Measurements from ENCODE around the gene FSTL5.

FSTL5 gene

DNA sequence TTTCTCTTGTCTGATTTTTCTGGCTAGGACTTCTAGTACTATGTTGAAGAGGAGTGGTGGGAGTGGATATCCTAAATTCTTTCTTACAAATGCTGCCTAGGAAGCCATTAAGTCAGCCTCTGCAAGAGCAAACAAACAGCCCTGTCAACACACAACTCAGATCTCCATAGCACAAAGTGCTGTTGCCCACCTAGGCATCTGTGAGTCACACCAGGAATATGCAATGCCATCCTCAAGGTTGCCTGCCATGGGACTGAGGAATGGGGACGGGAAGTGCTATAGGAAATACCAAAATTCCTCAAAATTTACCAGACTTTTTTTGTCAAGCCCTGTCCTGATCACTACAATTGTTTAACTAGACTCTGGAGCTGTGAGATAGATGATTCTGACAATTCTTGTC, 466.9 kb downstream of the FSTL5 start:
- no peak for TF ChIP-seq MAX (IDR thresholded peaks at IDR 0.05)
- no peak for TF ChIP-seq TEAD4 (IDR thresholded peaks at IDR 0.05)
- TF ChIP-seq EP300 (IDR thresholded peaks at IDR 0.05; ENCODE audit: borderline replicate concordance), result no peak
- no peak for TF ChIP-seq TAF1 (IDR thresholded peaks at IDR 0.05; ENCODE audit: low read depth)
- TF ChIP-seq NFIC (IDR thresholded peaks at IDR 0.05), result no peak
- no peak for TF ChIP-seq CEBPB (IDR thresholded peaks at IDR 0.05)
- no peak for TF ChIP-seq RAD21 (IDR thresholded peaks at IDR 0.05; ENCODE audit: low read depth)

GRCh38 chr4:161680146-161680545, 483.7 kb downstream of the FSTL5 start:
- TF ChIP-seq TEAD4 (IDR thresholded peaks at IDR 0.05) (no peak), ZBTB7A (IDR thresholded peaks at IDR 0.05; ENCODE audit: low read depth) (no peak), CEBPB (IDR thresholded peaks at IDR 0.05) (no peak), TCF12 (IDR thresholded peaks at IDR 0.05; ENCODE audit: low read depth) (no peak), MAX (IDR thresholded peaks at IDR 0.05) (no peak), TAF1 (IDR thresholded peaks at IDR 0.05; ENCODE audit: low read depth) (no peak), FOXM1 (IDR thresholded peaks at IDR 0.05; ENCODE audit: borderline replicate concordance, low read depth) (no peak), EP300 (IDR thresholded peaks at IDR 0.05; ENCODE audit: borderline replicate concordance) (no peak), NFIC (IDR thresholded peaks at IDR 0.05) (no peak), CREB1 (IDR thresholded peaks at IDR 0.05; ENCODE audit: low read depth) (no peak), EGR1 (IDR thresholded peaks at IDR 0.05) (no peak), YY1 (IDR thresholded peaks at IDR 0.05; ENCODE audit: low read depth) (no peak), REST (IDR thresholded peaks at IDR 0.05; ENCODE audit: low read depth) (no peak), RAD21 (IDR thresholded peaks at IDR 0.05; ENCODE audit: low read depth) (no peak)
- TF ChIP-seq, protein P1, sequence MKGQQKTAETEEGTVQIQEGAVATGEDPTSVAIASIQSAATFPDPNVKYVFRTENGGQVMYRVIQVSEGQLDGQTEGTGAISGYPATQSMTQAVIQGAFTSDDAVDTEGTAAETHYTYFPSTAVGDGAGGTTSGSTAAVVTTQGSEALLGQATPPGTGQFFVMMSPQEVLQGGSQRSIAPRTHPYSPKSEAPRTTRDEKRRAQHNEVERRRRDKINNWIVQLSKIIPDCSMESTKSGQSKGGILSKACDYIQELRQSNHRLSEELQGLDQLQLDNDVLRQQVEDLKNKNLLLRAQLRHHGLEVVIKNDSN (IDR thresholded peaks at IDR 0.05), result no peak

DNA sequence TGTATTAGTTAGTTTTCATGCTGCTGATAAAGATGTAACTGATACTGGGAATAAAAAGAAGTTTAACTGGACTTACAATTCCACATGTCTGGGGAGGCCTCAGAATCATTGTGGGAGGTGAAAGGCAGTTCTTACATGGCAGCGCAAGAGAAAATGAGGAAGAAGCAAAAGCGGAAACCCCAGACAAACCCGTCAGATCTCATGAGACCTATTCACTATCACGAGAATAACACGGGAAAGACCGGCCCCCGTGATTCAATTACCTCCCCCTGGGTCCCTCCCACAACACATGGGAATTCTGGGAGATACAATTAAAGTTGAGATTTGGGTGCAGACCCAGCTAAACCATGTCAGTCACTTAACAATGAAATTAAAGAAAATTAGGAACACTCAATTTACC, 499.1 kb downstream of the FSTL5 start:
- TF ChIP-seq ZBTB7A (IDR thresholded peaks at IDR 0.05; ENCODE audit: low read depth) (no peak), TEAD4 (IDR thresholded peaks at IDR 0.05) (no peak), TAF1 (IDR thresholded peaks at IDR 0.05; ENCODE audit: low read depth) (no peak), YY1 (IDR thresholded peaks at IDR 0.05; ENCODE audit: low read depth) (no peak)
- TF ChIP-seq, protein P1 (IDR thresholded peaks at IDR 0.05), result no peak

GRCh38 chr4:161663844-161664243, 500.0 kb downstream of the FSTL5 start:
- TF ChIP-seq TCF12 (IDR thresholded peaks at IDR 0.05; ENCODE audit: low read depth), result no peak
- no peak for TF ChIP-seq CEBPB (IDR thresholded peaks at IDR 0.05)
- TF ChIP-seq TEAD4 (IDR thresholded peaks at IDR 0.05), result no peak
- no peak for TF ChIP-seq NFIC (IDR thresholded peaks at IDR 0.05)
- TF ChIP-seq, protein P1 (IDR thresholded peaks at IDR 0.05), result no peak
- no peak for TF ChIP-seq EP300 (IDR thresholded peaks at IDR 0.05; ENCODE audit: borderline replicate concordance)
- TF ChIP-seq ZBTB7A (IDR thresholded peaks at IDR 0.05; ENCODE audit: low read depth), result no peak
- no peak for TF ChIP-seq TAF1 (IDR thresholded peaks at IDR 0.05; ENCODE audit: low read depth)
- TF ChIP-seq YY1 (IDR thresholded peaks at IDR 0.05; ENCODE audit: low read depth), result no peak
- TF ChIP-seq REST (IDR thresholded peaks at IDR 0.05; ENCODE audit: low read depth), result no peak
- TF ChIP-seq MAX (IDR thresholded peaks at IDR 0.05), result no peak
- TF ChIP-seq EGR1 (IDR thresholded peaks at IDR 0.05), result no peak
- no peak for TF ChIP-seq RAD21 (IDR thresholded peaks at IDR 0.05; ENCODE audit: low read depth)
- TF ChIP-seq FOXM1 (IDR thresholded peaks at IDR 0.05; ENCODE audit: borderline replicate concordance, low read depth), result no peak

DNA sequence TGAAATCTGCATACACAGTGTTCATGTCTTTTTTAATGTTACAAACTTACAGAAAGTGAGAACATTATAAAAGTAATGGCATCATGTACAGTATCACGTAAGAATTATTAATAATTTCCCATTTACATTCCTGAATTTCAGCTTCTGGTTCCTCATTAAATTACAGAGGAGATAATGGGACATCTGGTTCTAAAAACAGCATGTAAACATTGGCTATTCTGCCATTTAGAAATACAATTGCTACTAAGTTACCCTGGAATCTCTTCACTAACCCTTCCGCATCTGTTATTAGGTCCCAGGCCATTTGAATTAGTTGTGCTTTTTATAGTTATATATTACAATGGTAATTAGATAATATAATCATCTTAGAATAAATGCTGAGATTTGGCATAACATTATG, 505.1 kb downstream of the FSTL5 start:
- TF ChIP-seq MAX (IDR thresholded peaks at IDR 0.05) (no peak), ZBTB7A (IDR thresholded peaks at IDR 0.05; ENCODE audit: low read depth) (no peak), NFIC (IDR thresholded peaks at IDR 0.05) (no peak), CREB1 (IDR thresholded peaks at IDR 0.05; ENCODE audit: low read depth) (no peak), TAF1 (IDR thresholded peaks at IDR 0.05; ENCODE audit: low read depth) (no peak), CEBPB (IDR thresholded peaks at IDR 0.05) (no peak)

All from Ishikawa (cell line).